ENCODE measurements around the gene FES.

GRCh38 chr15:90915216-90915807, 31.0 kb downstream of the FES start:
- no peak for TF ChIP-seq EP300 (IDR thresholded peaks at IDR 0.05; ENCODE audit: borderline replicate concordance)
- no peak for TF ChIP-seq REST (IDR thresholded peaks at IDR 0.05; ENCODE audit: low read depth)
- TF ChIP-seq TAF1 (IDR thresholded peaks at IDR 0.05; ENCODE audit: low read depth) = no peak
- TF ChIP-seq MAX (IDR thresholded peaks at IDR 0.05) = no peak
- no peak for TF ChIP-seq CEBPB (IDR thresholded peaks at IDR 0.05)
- no peak for TF ChIP-seq TEAD4 (IDR thresholded peaks at IDR 0.05)
- TF ChIP-seq FOXM1 (IDR thresholded peaks at IDR 0.05; ENCODE audit: borderline replicate concordance, low read depth) = no peak
- TF ChIP-seq TCF12 (IDR thresholded peaks at IDR 0.05; ENCODE audit: low read depth) = no peak
- no peak for TF ChIP-seq EGR1 (IDR thresholded peaks at IDR 0.05)
- TF ChIP-seq YY1 (IDR thresholded peaks at IDR 0.05; ENCODE audit: low read depth) = no peak
- TF ChIP-seq NFIC (IDR thresholded peaks at IDR 0.05) = no peak
- TF ChIP-seq CREB1 (IDR thresholded peaks at IDR 0.05; ENCODE audit: low read depth) = no peak

Data from Ishikawa (cell line).